Activated naive CD8-positive, alpha-beta T cell treated with anti-CD3 and anti-CD28 coated beads, Interleukin-2, amount 50 U/mL, for 24 hours (primary cell): ENCODE data around the gene MEA1.
A peak's percentile ranks its signal among the peaks of the same experiment; 100 is the strongest.

Experiments
- ATAC-seq: fragments of 150-1000 bp; cut with Tn5 transposase; one replicate; pipeline ENCODE4 v1.10.0; 2021
- DNase-seq: peaks from one replicate; pipeline ENCODE4 v3.0.0; 2021
- H3K27ac Mint-ChIP-seq: one replicate; pipeline ENCODE4 v1.8.0; 2021; ENCODE audit warnings: mild to moderate bottlenecking, mixed read lengths
- H3K27me3 Mint-ChIP-seq: one replicate; pipeline ENCODE4 v1.8.0; 2021; ENCODE audit warnings: mixed read lengths
- H3K36me3 Mint-ChIP-seq: one replicate; pipeline ENCODE4 v1.8.0; 2021; ENCODE audit warnings: low read depth, mixed read lengths
- H3K4me1 Mint-ChIP-seq: one replicate; pipeline ENCODE4 v1.8.0; 2021; ENCODE audit warnings: mixed read lengths
- H3K4me3 Mint-ChIP-seq: one replicate; pipeline ENCODE4 v1.8.0; 2021; ENCODE audit warnings: mild to moderate bottlenecking, moderate library complexity, mixed read lengths
- H3K9me3 Mint-ChIP-seq: one replicate; pipeline ENCODE4 v1.8.0; 2021; ENCODE audit warnings: mixed read lengths

MEA1 gene

GRCh38 chr6:42978839-42979522, 34.8 kb downstream of the MEA1 start, which contains the start of gene PEX6:
TSS of gene PEX6 (minus strand) at chr6:42979181. CDS start at chr6:42979150, 31 bp downstream.
- H3K9me3 Mint-ChIP-seq, result no peaks in the 10 kb centered on the region
- peaks cover 16% of the 10 kb centered on the region for H3K36me3 Mint-ChIP-seq
- peaks cover 60% of the 10 kb centered on the region for H3K4me1 Mint-ChIP-seq
- peak; percentile 91 for ATAC-seq
- peak within 1 kb of the TSS; percentile 97 for H3K27ac Mint-ChIP-seq
- DNase-seq, result peak; percentile 88
- H3K4me3 Mint-ChIP-seq, result peak within 1 kb of the TSS; percentile 92
- H3K27me3 Mint-ChIP-seq, result no peaks in the 10 kb centered on the region

GRCh38 chr6:42978487-42978838, 35.3 kb downstream of the MEA1 start:
- Mint-ChIP-seq H3K4me3 (peak overlapping the region; percentile 92), H3K9me3 (no peaks in the 10 kb centered on the region), H3K4me1 (peaks cover 58% of the 10 kb centered on the region), H3K27me3 (no peaks in the 10 kb centered on the region), H3K27ac (peak overlapping the region; percentile 88), H3K36me3 (peaks cover 16% of the 10 kb centered on the region)
- ATAC-seq (peak; percentile 2), DNase-seq (peak; percentile 23)

- Mint-ChIP-seq H3K4me3 (peak overlapping the region; percentile 11), H3K27me3 (no peaks in the 10 kb centered on the region), H3K27ac (peak overlapping the region; percentile 76), H3K9me3 (no peaks in the 10 kb centered on the region), H3K36me3 (peaks cover 16% of the 10 kb centered on the region), H3K4me1 (peaks cover 65% of the 10 kb centered on the region)
- no peak for ATAC-seq
- peak; percentile 18 for DNase-seq
These were observed 38.7 kb downstream of the MEA1 start for GRCh38 chr6:42974919-42975505.

GRCh38 chr6:42973926-42974325, 39.8 kb downstream of the MEA1 start:
- ATAC-seq (no peak), DNase-seq (no peak)
- peaks cover 16% of the 10 kb centered on the region for H3K36me3 Mint-ChIP-seq
- no peaks in the 10 kb centered on the region for H3K27me3 Mint-ChIP-seq
- H3K9me3 Mint-ChIP-seq, result no peaks in the 10 kb centered on the region
- peaks cover 54% of the 10 kb centered on the region for H3K4me1 Mint-ChIP-seq
- H3K27ac Mint-ChIP-seq, result peak overlapping the region; percentile 22
- no peak overlapping the region for H3K4me3 Mint-ChIP-seq

GRCh38 chr6:42971746-42972327, 41.9 kb downstream of the MEA1 start:
- H3K4me1 Mint-ChIP-seq, result peaks cover 45% of the 10 kb centered on the region
- DNase-seq (no peak), ATAC-seq (no peak)
- no peak overlapping the region for H3K4me3 Mint-ChIP-seq
- no peaks in the 10 kb centered on the region for H3K9me3 Mint-ChIP-seq
- H3K27ac Mint-ChIP-seq, result no peak overlapping the region
- no peaks in the 10 kb centered on the region for H3K27me3 Mint-ChIP-seq
- H3K36me3 Mint-ChIP-seq, result peaks cover 8% of the 10 kb centered on the region

- H3K27ac Mint-ChIP-seq, result peak overlapping the region; percentile 5
- ATAC-seq (peak; percentile 81), DNase-seq (peak; percentile 38)
- peaks cover 37% of the 10 kb centered on the region for H3K4me1 Mint-ChIP-seq
- H3K9me3 Mint-ChIP-seq, result no peaks in the 10 kb centered on the region
- H3K4me3 Mint-ChIP-seq, result no peak overlapping the region
- H3K27me3 Mint-ChIP-seq, result no peaks in the 10 kb centered on the region
- peaks cover 2% of the 10 kb centered on the region for H3K36me3 Mint-ChIP-seq
These were observed 42.7 kb downstream of the MEA1 start for GRCh38 chr6:42970871-42971612.

- Mint-ChIP-seq H3K4me3 (no peak overlapping the region), H3K4me1 (peaks cover 28% of the 10 kb centered on the region)
- DNase-seq, result no peak
These were observed 43.8 kb downstream of the MEA1 start for GRCh38 chr6:42969934-42970333.

GRCh38 chr6:42969431-42969830, 44.3 kb downstream of the MEA1 start:
- DNase-seq (no peak), ATAC-seq (no peak)
- Mint-ChIP-seq H3K9me3 (no peaks in the 10 kb centered on the region), H3K27me3 (no peaks in the 10 kb centered on the region), H3K27ac (no peak overlapping the region), H3K36me3 (no peaks in the 10 kb centered on the region), H3K4me3 (no peak overlapping the region), H3K4me1 (peaks cover 23% of the 10 kb centered on the region)

More at GRCh38 chr6:42969934-42970333, 43.8 kb downstream of the MEA1 start:
- Mint-ChIP-seq H3K27me3 (no peaks in the 10 kb centered on the region), H3K36me3 (no peaks in the 10 kb centered on the region), H3K27ac (no peak overlapping the region), H3K9me3 (no peaks in the 10 kb centered on the region)
- no peak for ATAC-seq

GRCh38 chr6:42968783-42969182, 45.0 kb downstream of the MEA1 start:
- peaks cover 19% of the 10 kb centered on the region for H3K4me1 Mint-ChIP-seq
- H3K27me3 Mint-ChIP-seq, result no peaks in the 10 kb centered on the region
- H3K9me3 Mint-ChIP-seq, result no peaks in the 10 kb centered on the region
- DNase-seq, result no peak
- no peak overlapping the region for H3K4me3 Mint-ChIP-seq
- no peak for ATAC-seq
- H3K36me3 Mint-ChIP-seq, result no peaks in the 10 kb centered on the region
- H3K27ac Mint-ChIP-seq, result no peak overlapping the region

GRCh38 chr6:42968126-42968701, 45.5 kb downstream of the MEA1 start:
- no peak overlapping the region for H3K4me3 Mint-ChIP-seq
- no peaks in the 10 kb centered on the region for H3K36me3 Mint-ChIP-seq
- peaks cover 18% of the 10 kb centered on the region for H3K4me1 Mint-ChIP-seq
- DNase-seq (no peak), ATAC-seq (no peak)
- H3K27me3 Mint-ChIP-seq, result no peaks in the 10 kb centered on the region
- H3K27ac Mint-ChIP-seq, result no peak overlapping the region
- H3K9me3 Mint-ChIP-seq, result no peaks in the 10 kb centered on the region

- no peak for DNase-seq
- no peak for ATAC-seq
- H3K27me3 Mint-ChIP-seq, result no peaks in the 10 kb centered on the region
- peaks cover 1% of the 10 kb centered on the region for H3K36me3 Mint-ChIP-seq
- H3K27ac Mint-ChIP-seq, result no peak overlapping the region
- H3K4me1 Mint-ChIP-seq, result peaks cover 18% of the 10 kb centered on the region
- H3K9me3 Mint-ChIP-seq, result no peaks in the 10 kb centered on the region
- no peak overlapping the region for H3K4me3 Mint-ChIP-seq
These were observed 46.5 kb downstream of the MEA1 start for GRCh38 chr6:42967228-42967627.

GRCh38 chr6:42966571-42966970, 47.2 kb downstream of the MEA1 start:
- Mint-ChIP-seq H3K4me3 (no peak overlapping the region), H3K27ac (no peak overlapping the region), H3K27me3 (no peaks in the 10 kb centered on the region), H3K4me1 (peaks cover 15% of the 10 kb centered on the region), H3K9me3 (no peaks in the 10 kb centered on the region), H3K36me3 (peaks cover 1% of the 10 kb centered on the region)
- ATAC-seq (no peak), DNase-seq (no peak)

- Mint-ChIP-seq H3K4me3 (no peak overlapping the region), H3K9me3 (no peaks in the 10 kb centered on the region), H3K36me3 (peaks cover 1% of the 10 kb centered on the region), H3K27me3 (peaks cover 1% of the 10 kb centered on the region), H3K4me1 (peaks cover 12% of the 10 kb centered on the region), H3K27ac (no peak overlapping the region)
- peak; percentile 46 for DNase-seq
- ATAC-seq, result peak; percentile 41
These were observed 49.7 kb downstream of the MEA1 start for GRCh38 chr6:42963855-42964605.
